Liver (tissue), 9 donors: ENCODE measurements around the gene SNRNP27. TPM values are rescaled to one million over a fixed set of nuclear protein-coding genes. Genes with fewer than 3 reads are reported as not detected.

Experiments used
- DNase-seq: peaks from one replicate; pipeline ENCODE4 v3.0.0-alpha.2; 2017; ENCODE audit warnings: low spot score
- H3K27ac ChIP-seq, 2 donors: one replicate each; pipeline ENCODE4 v1.7.0; 2013; ENCODE audit warnings: inconsistent platforms in 2 of 2, low read length in 2 of 2, control low read depth in 1 of 2, low read depth in 1 of 2, mild to moderate bottlenecking in 1 of 2
- H3K27me3 ChIP-seq, 4 donors: one replicate each; pipeline versions ENCODE4 v1.6.1 to v1.7.0; 2013; ENCODE audit warnings: low read length in 3 of 4, inconsistent platforms in 1 of 4, mild to moderate bottlenecking in 1 of 4, moderate library complexity in 1 of 4; ENCODE audit not compliant: control insufficient read depth in 4 of 4, insufficient read depth in 4 of 4
- H3K36me3 ChIP-seq, 4 donors: one replicate each; pipeline versions ENCODE4 v1.6.1 to v1.7.0; 2013; ENCODE audit warnings: low read length in 3 of 4, mild to moderate bottlenecking in 3 of 4, low read depth in 1 of 4, moderate library complexity in 1 of 4; ENCODE audit not compliant: control insufficient read depth in 4 of 4, insufficient read depth in 3 of 4
- H3K4me1 ChIP-seq, 4 donors: one replicate each; pipeline versions ENCODE4 v1.6.1 to v1.7.0; 2013; ENCODE audit warnings: low read length in 3 of 4, mild to moderate bottlenecking in 3 of 4, moderate library complexity in 1 of 4; ENCODE audit not compliant: control insufficient read depth in 4 of 4, insufficient read depth in 4 of 4
- H3K4me3 ChIP-seq, 3 donors: one replicate each; pipeline versions ENCODE4 v1.6.1 to v1.7.0; 2013; ENCODE audit warnings: low read length in 3 of 3, control low read depth in 1 of 3, low read depth in 1 of 3, mild to moderate bottlenecking in 1 of 3
- H3K9ac ChIP-seq, 2 donors: one replicate each; pipeline ENCODE4 v1.7.0; 2013; ENCODE audit warnings: low read length in 2 of 2, mild to moderate bottlenecking in 2 of 2, moderate library complexity in 2 of 2, control low read depth in 1 of 2, low read depth in 1 of 2
- H3K9me3 ChIP-seq, 4 donors: one replicate each; pipeline versions ENCODE4 v1.6.1 to v1.7.0; 2013; ENCODE audit warnings: low read length in 3 of 4; ENCODE audit not compliant: control insufficient read depth in 4 of 4
- ATF3 ChIP-seq: IDR thresholded peaks from 2 replicates; pipeline ENCODE4 v1.6.1; 2016; ENCODE audit warnings: antibody characterized with exemption
- CTCF ChIP-seq: fragments of 150-350 bp; IDR thresholded peaks from 2 replicates; pipeline ENCODE4 v1.5.1; 2017; ENCODE audit warnings: improper control_type of control experiment, low read depth, low read length; ENCODE audit not compliant: missing input control
- EGR1 ChIP-seq, 2 donors: IDR thresholded peaks; 2 replicates each; pipeline ENCODE4 v1.6.1; 2016 to 2018; ENCODE audit warnings: antibody characterized with exemption in 2 of 2, low read depth in 2 of 2
- FOXA1 ChIP-seq: IDR thresholded peaks from 2 replicates; pipeline ENCODE4 v1.6.1; 2016; ENCODE audit warnings: antibody characterized with exemption
- GABPA ChIP-seq, 2 donors: IDR thresholded peaks in 1 of 2; conservative IDR thresholded peaks in 1 of 2; 2 replicates each; pipeline ENCODE4 v1.6.1; 2016; ENCODE audit warnings: antibody characterized with exemption in 2 of 2, mild to moderate bottlenecking in 1 of 2, moderate library complexity in 1 of 2
- HNF4A ChIP-seq, 2 donors: conservative IDR thresholded peaks; 2 replicates each; pipeline ENCODE4 v1.6.1; 2016; ENCODE audit warnings: antibody characterized with exemption in 2 of 2, mild to moderate bottlenecking in 2 of 2
- JUND ChIP-seq, 2 donors: IDR thresholded peaks; 2 replicates each; pipeline ENCODE4 v1.6.1; 2016; ENCODE audit warnings: antibody characterized with exemption in 2 of 2
- REST ChIP-seq: IDR thresholded peaks from 2 replicates; pipeline ENCODE4 v1.6.1; 2016; ENCODE audit warnings: antibody characterized with exemption, mild to moderate bottlenecking
- RXRA ChIP-seq, 2 donors: IDR thresholded peaks; 2 replicates each; pipeline ENCODE4 v1.6.1; 2017 to 2018; ENCODE audit warnings: antibody characterized with exemption in 2 of 2, mild to moderate bottlenecking in 1 of 2
- TAF1 ChIP-seq: conservative IDR thresholded peaks from 2 replicates; pipeline ENCODE4 v1.6.1; 2016; ENCODE audit warnings: antibody characterized with exemption, mild to moderate bottlenecking
- YY1 ChIP-seq: IDR thresholded peaks from 2 replicates; pipeline ENCODE4 v1.6.1; 2016; ENCODE audit warnings: antibody characterized with exemption, mild to moderate bottlenecking
- ZBTB33 ChIP-seq: IDR thresholded peaks from 2 replicates; pipeline ENCODE4 v1.6.1; 2016; ENCODE audit warnings: antibody characterized with exemption
- WGBS: extraction: QIAGEN DNeasy Blood & Tissue Kit; methylation state at CpG from one replicate; pipeline ENCODE4 v1.1.7; 2013; 5-methylcytosine and 5-hydroxymethylcytosine counted together
- polyA plus RNA-seq, 2 donors: library from polyadenylated mRNA; stranded (reverse) in 1 of 2; unstranded in 1 of 2; fragments of 200-250 nt in 1 of 2; fragments of >200 nt in 1 of 2; fragmentation: Nextera tagmentation in 1 of 2; extraction: Ambion mirVana in 1 of 2; gene quantifications; one replicate each; pipeline versions ENCODE4 v1.2.1 to v1.2.3, GENCODE V29; 2013 to 2015
- total RNA-seq, 2 donors: library from RNA; depleted of rRNA; stranded (reverse); fragments of >200 nt; gene quantifications; one replicate each; pipeline ENCODE4 v1.2.3, GENCODE V29; 2014
- donor health status: healthy.
- donor health status: healthy.
- donor health status: healthy.
- donor health status: healthy.
- donor health status: healthy.

SNRNP27 gene
- total and polyA plus RNA-seq, 4 donors = 16.8 to 28.7 (median 20.0) TPM

- Histone ChIP-seq H3K9me3 (no peaks in the 10 kb centered on the region), H3K4me3 (no peak overlapping the region), H3K27me3 (no peaks in the 10 kb centered on the region), H3K27ac (no peak overlapping the region), H3K36me3 (peaks cover 17 to 42% (median 32%) of the 10 kb centered on the region in 4 donors), H3K9ac (no peak overlapping the region), H3K4me1 (peaks cover 0 to 8% (median 3%) of the 10 kb centered on the region in 4 donors)
- WGBS = 89% methylated on average over 11 of the region's 11 CpGs
- no peak for DNase-seq
- no peak for TF ChIP-seq TAF1
- TF ChIP-seq ZBTB33 = no peak
- TF ChIP-seq RXRA (IDR thresholded peaks at IDR 0.05) = no peak
- TF ChIP-seq ATF3 = no peak
- no peak for TF ChIP-seq JUND (IDR thresholded peaks at IDR 0.05)
- no peak for TF ChIP-seq CTCF
- no peak for TF ChIP-seq HNF4A (conservative IDR thresholded peaks at IDR 0.05)
- no peak for TF ChIP-seq REST
Measured at GRCh38 chr2:69936906-69937305, 43.1 kb downstream of the SNRNP27 start.

GRCh38 chr2:69937968-69938367, 44.2 kb downstream of the SNRNP27 start:
- no peak overlapping the region for H3K27ac ChIP-seq
- 98% methylated on average over 14 of the region's 14 CpGs for WGBS
- TF ChIP-seq FOXA1 (no peak), TAF1 (no peak), YY1 (no peak), HNF4A (conservative IDR thresholded peaks at IDR 0.05) (no peak), ATF3 (no peak), GABPA (IDR thresholded peaks at IDR 0.05 in 1 of 2, conservative IDR thresholded peaks at IDR 0.05 in 1 of 2) (no peak), EGR1 (IDR thresholded peaks at IDR 0.05; ENCODE audit: low read depth in 2 of 2) (no peak)
- no peak overlapping the region for H3K4me3 ChIP-seq
- DNase-seq = no peak
- peaks cover 0 to 8% (median 3%) of the 10 kb centered on the region in 4 donors for H3K4me1 ChIP-seq
- H3K9ac ChIP-seq = no peak overlapping the region
- no peaks in the 10 kb centered on the region for H3K27me3 ChIP-seq
- H3K36me3 ChIP-seq = peaks cover 15 to 50% (median 37%) of the 10 kb centered on the region in 4 donors
- H3K9me3 ChIP-seq = no peaks in the 10 kb centered on the region
